Gastroesophageal sphincter (tissue), 4 donors: Measurements from ENCODE around the gene FAM83D. TPM values are rescaled to one million over a fixed set of nuclear protein-coding genes. Genes with fewer than 3 reads are reported as not detected.

Experiments used
- ATAC-seq: fragments of 150-250 bp; one replicate; pipeline ENCODE4 v1.9.1; 2016; ENCODE audit warnings: mild to moderate bottlenecking, moderate library complexity
- H3K27ac ChIP-seq, 4 donors: fragments of 200-600 bp; sonication (generic) in 3 of 4; 1 replicate in 3 of 4; 2 replicates in 1 of 4; pipeline ENCODE4 v1.5.1; 2016 to 2019
- H3K27me3 ChIP-seq: fragments of 200-600 bp; sonication (generic); one replicate; pipeline ENCODE4 v1.5.1; 2019
- H3K36me3 ChIP-seq, 2 donors: fragments of 200-600 bp; sonication (generic); one replicate each; pipeline ENCODE4 v1.5.1; 2019; ENCODE audit warnings: control low read depth in 1 of 2
- H3K4me1 ChIP-seq, 3 donors: fragments of 200-600 bp; sonication (generic); 1 replicate in 2 of 3; 2 replicates in 1 of 3; pipeline ENCODE4 v1.5.1; 2016 to 2019; ENCODE audit warnings: control low read depth in 2 of 3
- H3K4me3 ChIP-seq, 2 donors: fragments of 200-600 bp; sonication (generic); one replicate each; pipeline ENCODE4 v1.5.1; 2019; ENCODE audit warnings: mild to moderate bottlenecking in 1 of 2, moderate library complexity in 1 of 2
- H3K9me3 ChIP-seq, 3 donors: fragments of 200-600 bp; sonication (generic); one replicate each; pipeline ENCODE4 v1.5.1; 2017 to 2019; ENCODE audit warnings: control low read depth in 2 of 3
- EP300 ChIP-seq: sonication (generic); formaldehyde crosslinking; IDR thresholded peaks from one replicate; pipeline ENCODE4 v1.6.1; 2017; ENCODE audit warnings: antibody characterized with exemption, mild to moderate bottlenecking
- POLR2A ChIP-seq, 2 donors: fragments of 450-650 bp; IDR thresholded peaks; one replicate each; pipeline ENCODE4 v1.6.1; 2017; ENCODE audit warnings: antibody characterized with exemption in 2 of 2, mild to moderate bottlenecking in 2 of 2, moderate library complexity in 1 of 2
- POLR2AphosphoS5 ChIP-seq: sonication (generic); formaldehyde crosslinking; IDR thresholded peaks from one replicate; pipeline ENCODE4 v1.6.1; 2017; ENCODE audit warnings: antibody characterized with exemption
- WGBS, 2 donors: methylation state at CpG; one replicate each; pipeline ENCODE4 v1.1.5; 2018; ENCODE audit warnings: low coverage in 1 of 2; 5-methylcytosine and 5-hydroxymethylcytosine counted together
- total RNA-seq, 4 donors: library from RNA; depleted of rRNA; stranded (reverse); fragments of >200 nt; gene quantifications; one replicate each; pipeline ENCODE4 v1.1.0, GENCODE V29; 2016
- TF ChIP-seq, protein P1 (sequence below), 4 experiments: fragments of 200-600 bp in 2 of 4; fragments of 450-650 bp in 2 of 4; sonication (generic) in 1 of 4; IDR thresholded peaks; one replicate each; pipeline ENCODE4 v1.5.1; 2017 to 2019; ENCODE audit warnings: antibody characterized with exemption in 4 of 4, mild to moderate bottlenecking in 2 of 4, moderate library complexity in 2 of 4

FAM83D gene
- total RNA-seq, 4 donors from 2014 or later = 62.7 to 240 (median 158) TPM

DNA sequence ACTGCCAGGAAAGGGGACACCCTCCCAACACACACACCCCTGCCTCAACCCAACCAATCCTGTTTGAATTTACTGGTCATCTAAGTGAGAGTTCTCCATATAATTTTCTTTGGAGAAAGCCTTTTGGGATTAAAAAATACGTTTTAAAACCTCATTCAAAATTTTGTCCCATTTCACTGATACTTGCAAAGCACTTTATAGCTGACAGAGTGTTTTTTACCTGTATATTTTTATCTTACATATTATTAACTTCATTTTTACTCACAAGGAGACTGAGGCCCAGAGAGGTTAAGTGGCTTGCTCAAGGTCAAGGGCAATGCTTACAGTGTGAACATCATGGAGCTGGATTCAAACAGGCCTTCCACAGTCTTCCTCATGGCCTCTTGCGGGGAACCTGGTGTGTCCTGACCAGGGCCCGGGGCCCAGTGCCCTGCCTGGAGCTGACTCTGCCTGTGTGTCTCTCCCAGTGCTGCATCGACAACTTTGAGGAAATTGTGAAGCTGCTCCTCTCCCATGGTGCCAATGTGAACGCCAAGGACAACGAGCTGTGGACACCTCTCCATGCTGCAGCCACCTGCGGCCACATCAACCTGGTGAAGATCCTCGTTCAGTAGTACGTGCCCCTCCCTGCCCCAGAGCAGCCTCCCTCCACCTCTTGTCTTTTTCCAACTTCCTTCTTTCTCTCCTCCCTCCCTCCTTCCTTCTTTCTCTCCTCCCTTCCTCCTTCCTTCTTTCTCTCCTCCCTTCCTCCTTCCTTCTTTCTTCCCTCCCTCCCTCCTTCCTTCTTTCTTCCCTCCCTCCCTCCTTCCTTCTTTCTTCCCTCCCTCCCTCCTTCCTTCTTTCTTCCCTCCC, 30.9 kb upstream of the FAM83D start:
- H3K36me3 ChIP-seq = no peaks in the 10 kb centered on the region
- H3K27me3 ChIP-seq = peaks cover 45% of the 10 kb centered on the region
- ATAC-seq = no peak
- no peak overlapping the region for H3K4me3 ChIP-seq
- TF ChIP-seq POLR2A (IDR thresholded peaks at IDR 0.05) (no peak), POLR2AphosphoS5 (no peak), EP300 (no peak)
- TF ChIP-seq, protein P1, sequence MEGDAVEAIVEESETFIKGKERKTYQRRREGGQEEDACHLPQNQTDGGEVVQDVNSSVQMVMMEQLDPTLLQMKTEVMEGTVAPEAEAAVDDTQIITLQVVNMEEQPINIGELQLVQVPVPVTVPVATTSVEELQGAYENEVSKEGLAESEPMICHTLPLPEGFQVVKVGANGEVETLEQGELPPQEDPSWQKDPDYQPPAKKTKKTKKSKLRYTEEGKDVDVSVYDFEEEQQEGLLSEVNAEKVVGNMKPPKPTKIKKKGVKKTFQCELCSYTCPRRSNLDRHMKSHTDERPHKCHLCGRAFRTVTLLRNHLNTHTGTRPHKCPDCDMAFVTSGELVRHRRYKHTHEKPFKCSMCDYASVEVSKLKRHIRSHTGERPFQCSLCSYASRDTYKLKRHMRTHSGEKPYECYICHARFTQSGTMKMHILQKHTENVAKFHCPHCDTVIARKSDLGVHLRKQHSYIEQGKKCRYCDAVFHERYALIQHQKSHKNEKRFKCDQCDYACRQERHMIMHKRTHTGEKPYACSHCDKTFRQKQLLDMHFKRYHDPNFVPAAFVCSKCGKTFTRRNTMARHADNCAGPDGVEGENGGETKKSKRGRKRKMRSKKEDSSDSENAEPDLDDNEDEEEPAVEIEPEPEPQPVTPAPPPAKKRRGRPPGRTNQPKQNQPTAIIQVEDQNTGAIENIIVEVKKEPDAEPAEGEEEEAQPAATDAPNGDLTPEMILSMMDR (IDR thresholded peaks at IDR 0.05) = no peak
- peaks cover 0 to 8% (median 5%) of the 10 kb centered on the region in 3 donors for H3K4me1 ChIP-seq
- H3K9me3 ChIP-seq = no peaks in the 10 kb centered on the region
- 34 to 63% methylated on average over 2 to 6 of the region's 9 CpGs for WGBS, 2 donors
- H3K27ac ChIP-seq = no peak overlapping the region

DNA sequence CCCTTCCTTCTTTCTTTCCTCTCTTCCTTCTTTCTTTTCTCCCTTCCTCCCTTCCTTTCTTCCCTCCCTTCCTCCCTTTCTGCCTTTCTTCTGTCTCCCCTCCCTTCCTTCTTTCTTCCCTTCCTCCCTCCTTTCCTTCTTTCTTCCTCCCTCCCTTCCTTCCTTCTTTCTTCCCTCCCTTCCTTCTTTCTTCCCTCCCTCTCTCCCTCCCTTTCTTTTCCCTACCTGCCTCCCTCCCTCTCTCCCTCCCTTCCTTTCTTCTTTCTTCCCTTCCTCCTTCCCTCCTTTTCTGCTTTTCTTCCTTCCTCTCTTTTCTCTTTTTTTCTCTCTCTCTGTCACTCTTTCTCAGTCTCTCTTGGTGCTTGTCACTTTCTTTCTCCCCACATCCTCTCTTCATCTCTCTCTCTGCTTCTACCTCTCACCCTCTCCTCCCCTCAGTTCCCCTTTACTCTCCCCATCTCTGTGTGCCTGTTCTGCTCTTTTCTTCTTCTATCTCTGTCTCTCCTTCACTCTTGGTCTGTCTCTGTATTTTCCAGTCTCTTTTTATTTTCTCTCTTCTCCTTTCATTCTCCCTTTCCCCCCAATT, 30.1 kb upstream of the FAM83D start:
- H3K9me3 ChIP-seq = no peaks in the 10 kb centered on the region
- no peak overlapping the region for H3K27ac ChIP-seq
- peaks cover 0 to 8% (median 5%) of the 10 kb centered on the region in 3 donors for H3K4me1 ChIP-seq
- TF ChIP-seq POLR2AphosphoS5 = no peak
- TF ChIP-seq, protein P1 (IDR thresholded peaks at IDR 0.05) = no peak
- H3K4me3 ChIP-seq = no peak overlapping the region
- no peaks in the 10 kb centered on the region for H3K36me3 ChIP-seq
- H3K27me3 ChIP-seq = peaks cover 52% of the 10 kb centered on the region
- ATAC-seq = no peak

DNA sequence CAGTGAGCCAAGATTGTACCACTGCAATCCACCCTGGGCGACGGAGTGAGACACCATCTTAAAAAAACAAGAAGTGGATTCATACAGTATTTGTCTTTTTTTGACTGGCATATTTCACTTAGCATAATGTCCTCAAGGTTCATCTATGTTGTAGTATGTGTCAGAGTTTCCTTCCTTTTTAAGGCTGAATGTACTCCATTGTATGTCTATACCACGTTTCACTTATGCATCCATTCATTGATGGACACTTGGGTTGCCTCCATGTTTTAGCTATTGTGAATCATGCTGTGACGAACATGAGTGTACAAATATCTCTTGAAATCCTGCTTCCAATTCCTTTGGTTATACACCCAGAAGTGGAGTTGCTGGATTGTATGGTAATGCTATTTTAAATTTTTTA, 28.9 kb upstream of the FAM83D start:
- TF ChIP-seq EP300 (no peak), POLR2A (IDR thresholded peaks at IDR 0.05) (no peak), POLR2AphosphoS5 (no peak)
- TF ChIP-seq, protein P1 (IDR thresholded peaks at IDR 0.05) = no peak
- no peak overlapping the region for H3K4me3 ChIP-seq
- peaks cover 0 to 1% of the 10 kb centered on the region in 2 donors for H3K36me3 ChIP-seq
- H3K4me1 ChIP-seq = peaks cover 0 to 8% (median 5%) of the 10 kb centered on the region in 3 donors
- ATAC-seq = no peak
- no peaks in the 10 kb centered on the region for H3K9me3 ChIP-seq
- WGBS, 2 donors = 71 to 80% methylated on average over 2 to 4 of the region's 4 CpGs
- no peak overlapping the region for H3K27ac ChIP-seq
- peaks cover 47% of the 10 kb centered on the region for H3K27me3 ChIP-seq

DNA sequence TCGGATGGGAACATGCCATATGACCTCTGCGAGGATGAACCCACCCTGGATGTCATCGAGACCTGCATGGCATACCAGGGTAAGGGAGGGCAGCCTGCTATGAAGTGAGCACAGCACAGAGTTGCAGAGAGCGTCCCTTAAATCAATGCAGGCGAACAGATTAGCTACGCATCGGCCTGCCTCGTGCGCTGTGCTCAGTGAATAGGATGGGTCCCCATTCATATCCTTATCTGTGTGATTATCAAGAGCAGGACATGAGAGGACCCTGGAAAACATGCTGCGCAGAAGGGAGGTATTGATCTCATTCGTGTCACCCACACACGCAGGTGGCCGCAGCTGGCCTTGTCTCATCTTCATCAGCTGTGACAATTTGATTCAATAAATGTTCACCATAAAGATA, 25.6 kb upstream of the FAM83D start:
- Histone ChIP-seq H3K27ac (no peak overlapping the region), H3K4me3 (no peak overlapping the region), H3K27me3 (peaks cover 38% of the 10 kb centered on the region), H3K4me1 (no peaks in the 10 kb centered on the region), H3K9me3 (peaks cover 0 to 13% (median 0%) of the 10 kb centered on the region in 3 donors), H3K36me3 (peaks cover 0 to 15% of the 10 kb centered on the region in 2 donors)
- 87 to 93% methylated on average over 4 to 10 of the region's 13 CpGs for WGBS, 2 donors
- no peak for ATAC-seq
- TF ChIP-seq POLR2AphosphoS5 (no peak), EP300 (no peak), POLR2A (IDR thresholded peaks at IDR 0.05) (no peak)
- TF ChIP-seq, protein P1 (IDR thresholded peaks at IDR 0.05) = no peak

DNA sequence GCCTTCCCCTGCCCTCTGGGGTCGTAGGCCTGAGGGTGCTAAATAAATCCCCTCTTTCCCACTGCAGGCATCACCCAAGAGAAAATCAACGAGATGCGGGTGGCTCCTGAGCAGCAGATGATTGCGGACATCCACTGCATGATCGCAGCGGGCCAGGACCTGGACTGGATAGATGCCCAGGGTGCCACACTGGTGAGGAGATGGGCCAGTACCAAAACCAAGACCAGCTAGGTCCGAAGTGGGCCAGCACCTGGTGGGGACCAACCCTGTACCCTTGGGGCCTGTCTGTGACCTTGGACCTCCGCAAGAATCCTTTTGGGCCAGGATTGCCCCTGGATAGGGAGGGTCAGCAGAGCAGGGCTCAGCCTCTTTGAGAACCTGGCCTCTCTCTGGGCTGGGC, 23.6 kb upstream of the FAM83D start:
- ATAC-seq = no peak
- Histone ChIP-seq H3K4me1 (no peaks in the 10 kb centered on the region), H3K27me3 (peaks cover 40% of the 10 kb centered on the region), H3K4me3 (no peak overlapping the region), H3K36me3 (peaks cover 0 to 17% of the 10 kb centered on the region in 2 donors), H3K9me3 (peaks cover 0 to 16% (median 0%) of the 10 kb centered on the region in 3 donors), H3K27ac (no peak overlapping the region)
- TF ChIP-seq EP300 (no peak), POLR2AphosphoS5 (no peak), POLR2A (IDR thresholded peaks at IDR 0.05) (no peak)
- TF ChIP-seq, protein P1 (IDR thresholded peaks at IDR 0.05) = no peak
- WGBS, 2 donors = 95 to 100% methylated on average over 1 to 6 of the region's 8 CpGs
